Gastrocnemius medialis (tissue), 4 donors: ENCODE measurements around the gene HDAC4. TPM values are rescaled to one million over a fixed set of nuclear protein-coding genes. Genes with fewer than 3 reads are reported as not detected.

Experiments
- ATAC-seq, 2 donors: fragments of 150-250 bp; one replicate each; pipeline ENCODE4 v1.9.1; 2016
- DNase-seq, 2 donors: peaks; one replicate each; pipeline ENCODE4 v3.0.0-alpha.2; 2019
- H3K27ac ChIP-seq, 4 donors: fragments of 200-600 bp; sonication (generic); 1 replicate in 1 of 4; 2 replicates in 3 of 4; pipeline ENCODE4 v1.5.1; 2016 to 2018; ENCODE audit warnings: mild to moderate bottlenecking in 2 of 4, moderate library complexity in 1 of 4
- H3K27me3 ChIP-seq, 3 donors: fragments of 200-600 bp; sonication (generic) in 2 of 3; 1 replicate in 1 of 3; 2 replicates in 2 of 3; pipeline versions ENCODE4 v1.5.1 to v1.6.0; 2016 to 2019; ENCODE audit warnings: mild to moderate bottlenecking in 1 of 3, moderate library complexity in 1 of 3
- H3K36me3 ChIP-seq, 2 donors: fragments of 200-600 bp; sonication (generic) in 1 of 2; one replicate each; pipeline ENCODE4 v1.5.1; 2017 to 2018
- H3K4me1 ChIP-seq, 2 donors: fragments of 200-600 bp; sonication (generic) in 1 of 2; one replicate each; pipeline ENCODE4 v1.5.1; 2016 to 2017; ENCODE audit warnings: mild to moderate bottlenecking in 2 of 2
- H3K4me3 ChIP-seq, 4 donors: fragments of 200-600 bp; sonication (generic) in 3 of 4; 1 replicate in 1 of 4; 2 replicates in 3 of 4; pipeline ENCODE4 v1.5.1; 2016 to 2019; ENCODE audit warnings: mild to moderate bottlenecking in 2 of 4
- H3K9me3 ChIP-seq, 3 donors: fragments of 200-600 bp; sonication (generic) in 2 of 3; 1 replicate in 1 of 3; 2 replicates in 2 of 3; pipeline ENCODE4 v1.5.1; 2016 to 2019
- CTCF ChIP-seq, 5 experiments: fragments of 450-650 bp in 3 of 5; fragments of 200-600 bp in 2 of 5; sonication (generic) in 2 of 5; IDR thresholded peaks in 4 of 5; conservative IDR thresholded peaks in 1 of 5; 1 replicate in 4 of 5; 2 replicates in 1 of 5; pipeline ENCODE4 v1.5.1; 2016 to 2019; ENCODE audit warnings: antibody characterized with exemption in 5 of 5, mild to moderate bottlenecking in 3 of 5, moderate library complexity in 3 of 5
- POLR2A ChIP-seq, 2 donors: fragments of 450-650 bp; IDR thresholded peaks; one replicate each; pipeline ENCODE4 v1.6.1; 2017; ENCODE audit warnings: antibody characterized with exemption in 2 of 2, mild to moderate bottlenecking in 2 of 2, moderate library complexity in 2 of 2
- in situ Hi-C, 4 donors: fragments of 200-750 bp; cut with MboI; loops; one replicate each; pipeline versions ENCODE4 v1.15.0 to v1.8.0; 2017; ENCODE audit warnings: low sequenced_read_pairs in 4 of 4
- intact Hi-C: fragments of 100-400 bp; cut with DNase I; formaldehyde crosslinking; loops from one replicate; pipeline ENCODE4 v1.15.1; 2023; ENCODE audit warnings: low total_unique reads
- total RNA-seq, 4 donors: library from RNA; depleted of rRNA; stranded (reverse); fragments of >200 nt; gene quantifications; one replicate each; pipeline versions ENCODE4 v1.1.0 to v1.2.3, GENCODE V29; 2016

Gene HDAC4
- total RNA-seq, 4 donors from 2014 or later, result 23.6 to 257 (median 119) TPM

- no peak for TF ChIP-seq POLR2A (IDR thresholded peaks at IDR 0.05)
- no peak for TF ChIP-seq CTCF (IDR thresholded peaks at IDR 0.05 in 4 of 5, conservative IDR thresholded peaks at IDR 0.05 in 1 of 5)
- H3K36me3 ChIP-seq, result no peaks in the 10 kb centered on the region
- H3K9me3 ChIP-seq, result no peaks in the 10 kb centered on the region
- no peaks in the 10 kb centered on the region for H3K27me3 ChIP-seq
- ATAC-seq (no peak), DNase-seq (no peak)
- no peaks in the 10 kb centered on the region for H3K4me1 ChIP-seq
- intact Hi-C loops, result no loop called here
- in situ Hi-C loops, result loop anchor here in 1 of 4 donors (10.0 kb wide), 1 partner anchor 47 kb away; no protein-coding TSS in a partner anchor
- H3K27ac ChIP-seq, result no peak overlapping the region
- no peak overlapping the region for H3K4me3 ChIP-seq
Measured at GRCh38 chr2:239381709-239382134, 19.1 kb downstream of the HDAC4 start.

GRCh38 chr2:239380831-239381708 lies 19.8 kb downstream of the HDAC4 start:
- DNase-seq (no peak), ATAC-seq (no peak)
- Histone ChIP-seq H3K27me3 (no peaks in the 10 kb centered on the region), H3K27ac (no peak overlapping the region), H3K9me3 (no peaks in the 10 kb centered on the region), H3K4me1 (no peaks in the 10 kb centered on the region), H3K4me3 (no peak overlapping the region), H3K36me3 (no peaks in the 10 kb centered on the region)
- intact Hi-C loops, result no loop called here
- in situ Hi-C loops, result loop anchor here in 1 of 4 donors (10.0 kb wide), 1 partner anchor 46 kb away; no protein-coding TSS in a partner anchor
- no peak for TF ChIP-seq CTCF (IDR thresholded peaks at IDR 0.05 in 4 of 5, conservative IDR thresholded peaks at IDR 0.05 in 1 of 5)
- TF ChIP-seq POLR2A (IDR thresholded peaks at IDR 0.05), result no peak

GRCh38 chr2:239379641-239380170 lies 21.1 kb downstream of the HDAC4 start:
- Histone ChIP-seq H3K27ac (no peak overlapping the region), H3K9me3 (no peaks in the 10 kb centered on the region), H3K27me3 (no peaks in the 10 kb centered on the region), H3K36me3 (no peaks in the 10 kb centered on the region), H3K4me3 (no peak overlapping the region), H3K4me1 (no peaks in the 10 kb centered on the region)
- no peak for ATAC-seq
- intact Hi-C loops, result no loop called here
- TF ChIP-seq CTCF (IDR thresholded peaks at IDR 0.05 in 4 of 5, conservative IDR thresholded peaks at IDR 0.05 in 1 of 5) (no peak), POLR2A (IDR thresholded peaks at IDR 0.05) (no peak)
- no peak for DNase-seq
- in situ Hi-C loops, result loop anchor here in 1 of 4 donors (10.0 kb wide), 1 partner anchor 45 kb away; no protein-coding TSS in a partner anchor

- no peak for DNase-seq
- Histone ChIP-seq H3K27ac (no peak overlapping the region), H3K27me3 (no peaks in the 10 kb centered on the region), H3K9me3 (no peaks in the 10 kb centered on the region), H3K36me3 (no peaks in the 10 kb centered on the region), H3K4me3 (no peak overlapping the region), H3K4me1 (no peaks in the 10 kb centered on the region)
- ATAC-seq, result no peak
- TF ChIP-seq POLR2A (IDR thresholded peaks at IDR 0.05) (no peak), CTCF (IDR thresholded peaks at IDR 0.05 in 4 of 5, conservative IDR thresholded peaks at IDR 0.05 in 1 of 5) (no peak)
- in situ Hi-C loops (no loop called here), intact Hi-C loops (no loop called here)
Measured at GRCh38 chr2:239378918-239379640, 21.7 kb downstream of the HDAC4 start.
